Vagina (tissue), 2 donors: ENCODE results near the gene MICALL2. TPM values are rescaled to one million over a fixed set of nuclear protein-coding genes. Genes with fewer than 3 reads are reported as not detected.

Source experiments
- DNase-seq, 2 donors: peaks; one replicate each; pipeline ENCODE4 v3.0.0-alpha.2; 2017; ENCODE audit errors: extremely low spot score in 2 of 2
- H3K27ac ChIP-seq: fragments of 200-600 bp; sonication (generic); one replicate; pipeline ENCODE4 v1.5.1; 2019
- H3K27me3 ChIP-seq: fragments of 200-600 bp; sonication (generic); one replicate; pipeline ENCODE4 v1.5.1; 2019
- H3K36me3 ChIP-seq, 2 donors: fragments of 200-600 bp; sonication (generic); one replicate each; pipeline ENCODE4 v1.5.1; 2017 to 2019
- H3K4me1 ChIP-seq: fragments of 200-600 bp; sonication (generic); one replicate; pipeline ENCODE4 v1.5.1; 2019
- H3K4me3 ChIP-seq, 2 donors: fragments of 200-600 bp; sonication (generic); 1 replicate in 1 of 2; 2 replicates in 1 of 2; pipeline ENCODE4 v1.5.1; 2016 to 2019
- H3K9me3 ChIP-seq: fragments of 200-600 bp; sonication (generic); one replicate; pipeline ENCODE4 v1.5.1; 2019
- POLR2A ChIP-seq, 2 donors: fragments of 450-650 bp; IDR thresholded peaks; one replicate each; pipeline ENCODE4 v1.6.1; 2017; ENCODE audit warnings: antibody characterized with exemption in 2 of 2, mild to moderate bottlenecking in 2 of 2, moderate library complexity in 2 of 2
- POLR2AphosphoS5 ChIP-seq, 2 donors: sonication (generic); formaldehyde crosslinking; IDR thresholded peaks; one replicate each; pipeline ENCODE4 v1.9.0; 2017; ENCODE audit warnings: antibody characterized with exemption in 2 of 2, mild to moderate bottlenecking in 2 of 2, low read depth in 1 of 2; ENCODE audit not compliant: insufficient read depth in 1 of 2
- intact Hi-C: fragments of 100-400 bp; cut with DNase I; formaldehyde crosslinking; loops from one replicate; pipeline ENCODE4 v1.15.1; 2023
- total RNA-seq: library from RNA; depleted of rRNA; stranded (reverse); fragments of >200 nt; gene quantifications from one replicate; pipeline ENCODE4 v1.2.3, GENCODE V29; 2016
- TF ChIP-seq, protein P1 (sequence below), 3 experiments: fragments of 450-650 bp in 2 of 3; fragments of 200-600 bp in 1 of 3; sonication (generic) in 1 of 3; IDR thresholded peaks; one replicate each; pipeline ENCODE4 v1.5.1; 2017 to 2019; ENCODE audit warnings: antibody characterized with exemption in 3 of 3, mild to moderate bottlenecking in 2 of 3, moderate library complexity in 2 of 3

Gene MICALL2
- total RNA-seq, 1 donor from 2014 or later, result 15.7 TPM

GRCh38 chr7:1438208-1438607 is 21.1 kb downstream of the MICALL2 start:
- Histone ChIP-seq H3K9me3 (no peaks in the 10 kb centered on the region), H3K4me3 (no peak overlapping the region), H3K4me1 (no peaks in the 10 kb centered on the region), H3K36me3 (peaks cover 0 to 7% of the 10 kb centered on the region in 2 donors), H3K27me3 (no peaks in the 10 kb centered on the region), H3K27ac (no peak overlapping the region)
- TF ChIP-seq, protein P1, sequence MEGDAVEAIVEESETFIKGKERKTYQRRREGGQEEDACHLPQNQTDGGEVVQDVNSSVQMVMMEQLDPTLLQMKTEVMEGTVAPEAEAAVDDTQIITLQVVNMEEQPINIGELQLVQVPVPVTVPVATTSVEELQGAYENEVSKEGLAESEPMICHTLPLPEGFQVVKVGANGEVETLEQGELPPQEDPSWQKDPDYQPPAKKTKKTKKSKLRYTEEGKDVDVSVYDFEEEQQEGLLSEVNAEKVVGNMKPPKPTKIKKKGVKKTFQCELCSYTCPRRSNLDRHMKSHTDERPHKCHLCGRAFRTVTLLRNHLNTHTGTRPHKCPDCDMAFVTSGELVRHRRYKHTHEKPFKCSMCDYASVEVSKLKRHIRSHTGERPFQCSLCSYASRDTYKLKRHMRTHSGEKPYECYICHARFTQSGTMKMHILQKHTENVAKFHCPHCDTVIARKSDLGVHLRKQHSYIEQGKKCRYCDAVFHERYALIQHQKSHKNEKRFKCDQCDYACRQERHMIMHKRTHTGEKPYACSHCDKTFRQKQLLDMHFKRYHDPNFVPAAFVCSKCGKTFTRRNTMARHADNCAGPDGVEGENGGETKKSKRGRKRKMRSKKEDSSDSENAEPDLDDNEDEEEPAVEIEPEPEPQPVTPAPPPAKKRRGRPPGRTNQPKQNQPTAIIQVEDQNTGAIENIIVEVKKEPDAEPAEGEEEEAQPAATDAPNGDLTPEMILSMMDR (IDR thresholded peaks at IDR 0.05), result no peak
- TF ChIP-seq POLR2A (IDR thresholded peaks at IDR 0.05) (no peak), POLR2AphosphoS5 (IDR thresholded peaks at IDR 0.05; ENCODE audit: insufficient read depth in 1 of 2, low read depth in 1 of 2) (no peak)
- intact Hi-C loops, result no loop called here
- no peak for DNase-seq

DNA sequence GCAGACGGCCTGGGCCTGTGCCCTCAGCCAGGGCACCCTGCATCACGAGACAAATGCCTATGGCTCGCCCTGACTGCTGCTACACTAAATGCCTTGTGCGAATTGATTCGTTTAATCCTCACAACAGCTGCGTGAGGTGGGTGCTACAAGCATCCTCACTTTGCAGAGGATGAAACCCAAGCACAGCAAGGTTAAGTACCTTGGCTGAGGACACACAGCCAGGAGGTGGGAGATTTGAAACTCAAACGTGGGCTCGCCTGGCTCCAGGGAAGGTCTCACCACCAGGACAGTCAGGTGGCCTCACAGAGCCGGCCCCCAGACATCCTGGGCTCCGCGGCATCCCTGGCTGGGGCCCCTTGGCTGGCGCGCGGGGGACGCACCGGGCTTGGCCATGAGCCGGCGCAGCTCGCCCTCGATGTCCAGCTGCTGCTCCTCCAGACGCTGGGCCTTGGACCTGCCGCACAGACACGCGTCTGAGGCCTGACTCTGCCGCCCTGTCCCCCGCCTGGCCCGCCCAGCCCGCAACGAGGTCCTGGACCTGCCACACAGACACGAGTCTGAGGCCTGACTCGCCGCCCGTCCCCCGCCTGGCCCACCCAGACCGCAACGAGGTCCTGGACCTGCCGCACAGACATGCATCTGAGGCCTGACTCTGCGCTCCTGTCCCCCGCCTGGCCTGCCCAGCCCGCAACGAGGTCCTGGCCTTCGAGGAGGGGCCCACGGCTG is 22.0 kb downstream of the MICALL2 start:
- Histone ChIP-seq H3K4me3 (no peak overlapping the region), H3K9me3 (no peaks in the 10 kb centered on the region), H3K27me3 (no peaks in the 10 kb centered on the region), H3K27ac (no peak overlapping the region), H3K4me1 (peaks cover 5% of the 10 kb centered on the region), H3K36me3 (peaks cover 0 to 7% of the 10 kb centered on the region in 2 donors)
- TF ChIP-seq, protein P1 (IDR thresholded peaks at IDR 0.05), result no peak
- TF ChIP-seq POLR2AphosphoS5 (IDR thresholded peaks at IDR 0.05; ENCODE audit: insufficient read depth in 1 of 2, low read depth in 1 of 2) (no peak), POLR2A (IDR thresholded peaks at IDR 0.05) (no peak)
- intact Hi-C loops, result no loop called here
- no peak for DNase-seq

DNA sequence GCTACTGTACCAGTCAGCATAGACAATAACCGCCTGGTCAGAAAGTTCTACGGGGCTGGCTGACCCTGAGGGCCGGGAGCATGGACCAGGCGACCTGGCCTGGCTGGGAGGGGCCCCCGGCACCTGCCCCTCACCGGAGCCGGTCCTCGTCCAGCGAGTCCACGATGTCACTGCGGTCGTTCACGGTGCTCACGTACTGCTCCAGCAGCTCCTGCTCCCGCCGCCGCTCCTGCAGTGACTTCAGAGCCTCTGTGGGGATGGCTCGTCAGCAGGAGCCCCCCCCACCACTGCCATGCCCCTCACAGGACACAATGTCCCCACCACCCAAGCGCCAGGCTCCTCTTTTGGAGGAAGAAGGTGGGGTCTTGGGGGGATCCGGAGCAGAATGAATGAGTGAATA is 22.7 kb downstream of the MICALL2 start:
- Histone ChIP-seq H3K4me3 (no peak overlapping the region), H3K36me3 (peaks cover 0 to 7% of the 10 kb centered on the region in 2 donors), H3K27ac (no peak overlapping the region), H3K27me3 (no peaks in the 10 kb centered on the region), H3K4me1 (peaks cover 12% of the 10 kb centered on the region), H3K9me3 (no peaks in the 10 kb centered on the region)
- intact Hi-C loops, result no loop called here
- TF ChIP-seq, protein P1 (IDR thresholded peaks at IDR 0.05), result no peak
- TF ChIP-seq POLR2A (IDR thresholded peaks at IDR 0.05), result no peak
- no peak for TF ChIP-seq POLR2AphosphoS5 (IDR thresholded peaks at IDR 0.05; ENCODE audit: insufficient read depth in 1 of 2, low read depth in 1 of 2)
- no peak for DNase-seq

- intact Hi-C loops, result no loop called here
- TF ChIP-seq, protein P1 (IDR thresholded peaks at IDR 0.05), result no peak
- no peak for TF ChIP-seq POLR2AphosphoS5 (IDR thresholded peaks at IDR 0.05; ENCODE audit: insufficient read depth in 1 of 2, low read depth in 1 of 2)
- TF ChIP-seq POLR2A (IDR thresholded peaks at IDR 0.05), result no peak
- no peak for DNase-seq
- H3K36me3 ChIP-seq, result peaks cover 0 to 7% of the 10 kb centered on the region in 2 donors
- peaks cover 12% of the 10 kb centered on the region for H3K4me1 ChIP-seq
- no peaks in the 10 kb centered on the region for H3K27me3 ChIP-seq
- no peak overlapping the region for H3K4me3 ChIP-seq
- no peak overlapping the region for H3K27ac ChIP-seq
- no peaks in the 10 kb centered on the region for H3K9me3 ChIP-seq
Observed at GRCh38 chr7:1434891-1435670, 24.2 kb downstream of the MICALL2 start.
